WTC11 (cell line): ENCODE data around the gene ITGAV. TPM values are rescaled to one million over a fixed set of nuclear protein-coding genes. Genes with fewer than 3 reads are reported as not detected.

Experiments used
- ATAC-seq: fragments of 200-7000 bp; cut with Tn5 transposase; 2 replicates; pipeline ENCODE4 v1.10.0; 2021; ENCODE audit warnings: mild to moderate bottlenecking, moderate library complexity
- CTCF ChIA-PET: fragments of 300-600 bp; sonication (Branson Sonifier 250); formaldehyde crosslinking; loops from one replicate; lab custom pipeline; 2021; ENCODE audit warnings: antibody characterized with exemption; lab: Charles Lee
- POLR2A ChIA-PET: fragments of 350-600 bp; sonication (Branson Sonifier 250); formaldehyde crosslinking; loops from one replicate; lab custom pipeline; 2021; ENCODE audit warnings: antibody characterized with exemption; lab: Charles Lee
- DNase-seq: peaks from one replicate; pipeline ENCODE4 v3.0.0; 2021; ENCODE audit warnings: low spot score
- H3K27ac Mint-ChIP-seq: 2 replicates; pipeline ENCODE4 v1.8.0; 2021; ENCODE audit warnings: mixed read lengths
- H3K27me3 Mint-ChIP-seq: 2 replicates; pipeline ENCODE4 v1.8.0; 2021; ENCODE audit warnings: low read depth, mild to moderate bottlenecking, moderate library complexity, mixed read lengths
- H3K36me3 Mint-ChIP-seq: 2 replicates; pipeline ENCODE4 v1.8.0; 2021; ENCODE audit warnings: mixed read lengths
- H3K4me1 Mint-ChIP-seq: 2 replicates; pipeline ENCODE4 v1.8.0; 2022; ENCODE audit warnings: mixed read lengths
- H3K4me3 Mint-ChIP-seq: 2 replicates; pipeline ENCODE4 v1.8.0; 2021; ENCODE audit warnings: mild to moderate bottlenecking, moderate library complexity, mixed read lengths
- H3K9me3 Mint-ChIP-seq: 2 replicates; pipeline ENCODE4 v1.8.0; 2021; ENCODE audit warnings: mixed read lengths
- ATF1 ChIP-seq: sonication (generic); formaldehyde crosslinking; IDR thresholded peaks from 2 replicates; pipeline ENCODE4 v1.8.1; 2023; ENCODE audit warnings: mild to moderate bottlenecking, moderate library complexity, missing genetic modification reagents
- CREM ChIP-seq: sonication (generic); formaldehyde crosslinking; IDR thresholded peaks from 2 replicates; pipeline ENCODE4 v1.8.1; 2022; ENCODE audit warnings: mild to moderate bottlenecking, missing genetic modification reagents, moderate library complexity
- CTCF ChIP-seq: fragments of 200-600 bp; IDR thresholded peaks from 2 replicates; pipeline ENCODE4 v1.8.0; 2022; ENCODE audit warnings: antibody characterized with exemption
- ETV6 ChIP-seq: sonication (generic); formaldehyde crosslinking; IDR thresholded peaks from 2 replicates; pipeline ENCODE4 v1.8.1; 2022; ENCODE audit warnings: mild to moderate bottlenecking, missing genetic modification reagents
- IRF1 ChIP-seq: sonication (generic); formaldehyde crosslinking; IDR thresholded peaks from 2 replicates; pipeline ENCODE4 v1.8.0; 2023; ENCODE audit warnings: missing genetic modification reagents
- JAZF1 ChIP-seq: fragments of 250-450 bp; sonication (Bioruptor Pico); IDR thresholded peaks from 2 replicates; pipeline ENCODE4 v1.9.0; 2021; ENCODE audit warnings: moderate library complexity, mild to moderate bottlenecking, inconsistent platforms
- MLX ChIP-seq: sonication (generic); formaldehyde crosslinking; IDR thresholded peaks from 2 replicates; pipeline ENCODE4 v1.8.1; 2023; ENCODE audit warnings: mild to moderate bottlenecking, missing genetic modification reagents, moderate library complexity
- RELA ChIP-seq: sonication (generic); formaldehyde crosslinking; IDR thresholded peaks from 2 replicates; pipeline ENCODE4 v1.8.1; 2022; ENCODE audit warnings: missing genetic modification reagents, mild to moderate bottlenecking, borderline replicate concordance
- TP53 ChIP-seq: sonication (generic); formaldehyde crosslinking; IDR thresholded peaks from 2 replicates; pipeline ENCODE4 v1.8.1; 2023; ENCODE audit warnings: mild to moderate bottlenecking, missing genetic modification reagents
- USF2 ChIP-seq: sonication (generic); formaldehyde crosslinking; IDR thresholded peaks from 2 replicates; pipeline ENCODE4 v1.8.1; 2023; ENCODE audit warnings: mild to moderate bottlenecking, missing genetic modification reagents, moderate library complexity
- ZNF121 ChIP-seq: sonication (generic); formaldehyde crosslinking; IDR thresholded peaks from 2 replicates; pipeline ENCODE4 v1.8.0; 2023; ENCODE audit warnings: missing genetic modification reagents
- ZNF317 ChIP-seq: sonication (generic); formaldehyde crosslinking; IDR thresholded peaks from 2 replicates; pipeline ENCODE4 v1.8.1; 2023; ENCODE audit warnings: low read depth, mild to moderate bottlenecking, moderate library complexity, missing genetic modification reagents, borderline replicate concordance
- ZNF425 ChIP-seq: fragments of 250-450 bp; sonication (Bioruptor Pico); conservative IDR thresholded peaks from 2 replicates; pipeline ENCODE4 v1.9.0; 2021; ENCODE audit warnings: mild to moderate bottlenecking
- ZNF532 ChIP-seq: fragments of 250-450 bp; sonication (Bioruptor Pico); IDR thresholded peaks from 2 replicates; pipeline ENCODE4 v1.9.0; 2021; ENCODE audit warnings: mild to moderate bottlenecking, borderline replicate concordance
- total RNA-seq: library from RNA; stranded (reverse); gene quantifications from 3 replicates; pipeline ENCODE4 v1.2.3, GENCODE V29; 2021

Gene ITGAV
- total RNA-seq, 1 experiment from 2014 or later = 30.0 TPM

- Mint-ChIP-seq H3K4me3 (no peak overlapping the region), H3K9me3 (peaks cover 21% of the 10 kb centered on the region), H3K4me1 (peaks cover 17% of the 10 kb centered on the region), H3K36me3 (peaks cover 15% of the 10 kb centered on the region), H3K27me3 (no peaks in the 10 kb centered on the region), H3K27ac (no peak overlapping the region)
- ChIA-PET CTCF (no interaction called here), POLR2A (no interaction called here)
- DNase-seq = no peak
- ATAC-seq = no peak
- TF ChIP-seq USF2 (CRISPR knock-in tag) (no peak), MLX (CRISPR knock-in tag) (no peak), ZNF121 (no peak), TP53 (CRISPR knock-in tag) (no peak)
Observed at GRCh38 chr2:186688813-186689212, 99.0 kb downstream of the ITGAV start.

- CTCF ChIA-PET = no interaction called here
Observed at GRCh38 chr2:186690786-186691185, 100.9 kb downstream of the ITGAV start.

More at GRCh38 chr2:186690786-186691185, 100.9 kb downstream of the ITGAV start:
- peaks cover 15% of the 10 kb centered on the region for H3K36me3 Mint-ChIP-seq
- no peaks in the 10 kb centered on the region for H3K27me3 Mint-ChIP-seq
- no peak for ATAC-seq
- no peak overlapping the region for H3K27ac Mint-ChIP-seq
- TF ChIP-seq ETV6 = no peak
- no peak for TF ChIP-seq TP53 (CRISPR knock-in tag)
- no peak for TF ChIP-seq CTCF
- TF ChIP-seq JAZF1 (CRISPR knock-in tag) = no peak
- no peak for TF ChIP-seq ZNF425 (CRISPR knock-in tag)
- TF ChIP-seq CREM = no peak
- no peak for TF ChIP-seq ZNF317 (CRISPR knock-in tag)
- no peak for TF ChIP-seq RELA (CRISPR knock-in tag)
- no peak for TF ChIP-seq ATF1 (CRISPR knock-in tag)
- TF ChIP-seq IRF1 (CRISPR knock-in tag) = no peak
- no peak for TF ChIP-seq ZNF532
- POLR2A ChIA-PET = no interaction called here
- peaks cover 25% of the 10 kb centered on the region for H3K4me1 Mint-ChIP-seq
- H3K9me3 Mint-ChIP-seq = peaks cover 18% of the 10 kb centered on the region
- no peak overlapping the region for H3K4me3 Mint-ChIP-seq
- DNase-seq = no peak
